HepG2 (cell line): ENCODE results near the gene TGFBRAP1.

Source experiments
- CBFB ChIP-seq: sonication (generic); formaldehyde crosslinking; IDR thresholded peaks from 2 replicates; pipeline ENCODE4 v1.4.0; 2020; ENCODE audit warnings: missing genetic modification reagents
- DPF2 ChIP-seq: sonication (generic); formaldehyde crosslinking; IDR thresholded peaks from 2 replicates; pipeline ENCODE4 v1.4.0; 2020; ENCODE audit warnings: mild to moderate bottlenecking, low read depth, missing genetic modification reagents, borderline replicate concordance
- EZH2 ChIP-seq: conservative IDR thresholded peaks from 2 replicates; pipeline ENCODE4 v1.6.1; 2012; ENCODE audit warnings: mild to moderate bottlenecking, low read depth, low read length, moderate library complexity
- MLLT10 ChIP-seq: sonication (generic); formaldehyde crosslinking; IDR thresholded peaks from 2 replicates; pipeline ENCODE4 v1.4.0; 2020; ENCODE audit warnings: missing genetic modification reagents
- SETDB1 ChIP-seq: sonication (generic); formaldehyde crosslinking; IDR thresholded peaks from 2 replicates; pipeline ENCODE4 v1.5.1; 2020; ENCODE audit warnings: missing genetic modification reagents, mild to moderate bottlenecking, borderline replicate concordance
- YEATS2 ChIP-seq: sonication (generic); formaldehyde crosslinking; IDR thresholded peaks from 2 replicates; pipeline ENCODE4 v1.4.0; 2020; ENCODE audit warnings: missing genetic modification reagents, borderline replicate concordance
- ZBTB33 ChIP-seq: sonication (generic); formaldehyde crosslinking; IDR thresholded peaks from 2 replicates; pipeline ENCODE4 v1.4.0; 2020; ENCODE audit warnings: missing genetic modification reagents
- ZNF12 ChIP-seq: sonication (generic); formaldehyde crosslinking; IDR thresholded peaks from 2 replicates; pipeline ENCODE4 v1.5.0; 2020; ENCODE audit warnings: missing genetic modification reagents
- ZNF383 ChIP-seq: sonication (generic); formaldehyde crosslinking; IDR thresholded peaks from 2 replicates; pipeline ENCODE4 v1.4.0; 2020; ENCODE audit warnings: missing genetic modification reagents, mild to moderate bottlenecking, borderline replicate concordance
- ZNF646 ChIP-seq: sonication (generic); formaldehyde crosslinking; IDR thresholded peaks from 2 replicates; pipeline ENCODE4 v1.9.0; 2021; ENCODE audit warnings: mild to moderate bottlenecking, missing genetic modification reagents
- ZNF772 ChIP-seq: sonication (generic); formaldehyde crosslinking; IDR thresholded peaks from 2 replicates; pipeline ENCODE4 v1.5.0; 2020; ENCODE audit warnings: mild to moderate bottlenecking, missing genetic modification reagents
- ZNF784 ChIP-seq: sonication (generic); formaldehyde crosslinking; IDR thresholded peaks from 2 replicates; pipeline ENCODE4 v1.5.1; 2020; ENCODE audit warnings: missing genetic modification reagents, mild to moderate bottlenecking, borderline replicate concordance

- TF ChIP-seq CBFB (CRISPR knock-in tag), result no peak
- no peak for TF ChIP-seq ZNF12 (CRISPR knock-in tag)
- no peak for TF ChIP-seq ZBTB33 (CRISPR knock-in tag)
- no peak for TF ChIP-seq EZH2
- no peak for TF ChIP-seq YEATS2
- no peak for TF ChIP-seq ZNF772 (CRISPR knock-in tag)
- TF ChIP-seq ZNF646 (CRISPR knock-in tag), result no peak
- no peak for TF ChIP-seq DPF2 (CRISPR knock-in tag)
- no peak for TF ChIP-seq MLLT10
- no peak for TF ChIP-seq ZNF784 (CRISPR knock-in tag)
- TF ChIP-seq ZNF383 (CRISPR knock-in tag), result no peak
- no peak for TF ChIP-seq SETDB1 (CRISPR knock-in tag)
These were observed 22.4 kb downstream of the TGFBRAP1 start for GRCh38 chr2:105307146-105307545.
